ENCODE data around the gene UBE2E3.

UBE2E3 gene

DNA sequence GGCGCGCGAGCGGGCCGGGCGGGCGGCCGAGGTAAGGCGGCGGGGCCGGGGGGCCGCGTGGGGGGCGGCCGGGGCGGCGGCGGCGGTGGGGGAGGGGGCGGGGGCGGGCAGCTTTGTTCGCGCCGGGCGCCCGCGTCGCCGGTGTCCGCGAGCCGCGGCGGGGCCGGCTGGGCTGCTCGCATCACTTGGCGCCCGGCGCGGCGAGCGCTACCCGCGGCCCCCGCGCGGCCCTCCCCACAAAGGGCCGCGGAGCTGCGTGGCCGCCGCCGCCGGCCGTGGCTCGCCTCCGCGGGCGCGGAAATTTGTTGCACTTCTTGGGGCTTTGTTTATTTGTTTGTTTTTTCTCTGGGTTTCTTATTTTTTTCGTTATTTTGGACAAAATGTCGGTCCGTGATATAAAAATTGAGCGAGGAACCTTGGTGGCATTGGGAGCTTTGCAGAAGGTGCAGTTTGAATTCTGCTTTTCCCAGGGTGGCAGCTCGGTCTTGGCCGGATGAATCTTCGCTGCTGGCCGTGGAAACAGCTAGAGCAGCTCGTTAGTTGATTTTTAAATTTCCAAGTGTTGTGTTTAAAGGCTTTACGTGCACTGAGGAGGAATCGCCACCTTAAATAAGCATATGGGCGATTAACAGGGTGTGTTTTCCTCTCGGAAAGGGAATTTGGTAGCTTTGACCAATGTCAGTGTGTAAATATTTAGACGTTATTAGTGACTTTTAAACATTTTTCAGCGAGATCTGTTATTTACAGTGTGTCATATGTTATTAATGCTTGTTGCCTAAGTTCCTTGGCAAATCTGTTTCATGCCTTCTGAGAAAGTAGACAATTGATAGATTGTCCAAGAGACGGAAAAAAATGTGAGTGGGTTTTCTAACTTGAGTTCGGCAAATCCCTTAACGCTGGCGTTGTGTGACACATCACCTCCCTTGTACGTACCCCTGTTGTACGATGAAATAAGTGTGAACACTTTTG is 822 bp downstream of the UBE2E3 start:
- no peaks in the 10 kb centered on the region for H3K79me1 ChIP-seq (replicated peaks; ENCODE audit: low read length, poor library complexity, severe bottlenecking)
- peak overlapping the region; percentile 64 to 85 for H3K18ac ChIP-seq (ENCODE audit: low read depth in 1 of 2, low read length in 2 of 2)
- under 1% methylated on average over 43 of the region's 81 CpGs for WGBS
- H2BK120ac ChIP-seq (ENCODE audit: low read depth, low read length): peak overlapping the region; percentile 99
- no peaks in the 10 kb centered on the region for H3K27me3 ChIP-seq (ENCODE audit: control insufficient read depth in 1 of 2, insufficient read depth in 1 of 2, low read length in 2 of 2)
- peak overlapping the region in 1 of 2 experiments; percentile 86 for H3K14ac ChIP-seq (ENCODE audit: low read length in 2 of 2)
- H2BK12ac ChIP-seq (ENCODE audit: low read length in 2 of 2): peak overlapping the region in 1 of 2 experiments; percentile 63
- peak overlapping the region; percentile 46 to 75 for H3K4ac ChIP-seq (ENCODE audit: low read depth in 1 of 2, low read length in 2 of 2)
- no peak overlapping the region for H4K91ac ChIP-seq (ENCODE audit: low read length)
- peaks cover 3% of the 10 kb centered on the region for H3K4me1 ChIP-seq (ENCODE audit: control insufficient read depth, insufficient read depth, low read depth, low read length)
- H2AFZ ChIP-seq (ENCODE audit: low read depth, low read length): no peak overlapping the region
- peak overlapping the region; percentile 66 for H2BK5ac ChIP-seq (ENCODE audit: low read depth, low read length, poor library complexity, severe bottlenecking)
- H3K4me3 ChIP-seq (ENCODE audit: insufficient read depth in 1 of 2, low read depth in 1 of 2, low read length in 2 of 2): peak overlapping the region; percentile 74 to 99
- H3K23ac ChIP-seq (ENCODE audit: low read length in 2 of 2): no peak overlapping the region
- peak overlapping the region; percentile 85 for H3K27ac ChIP-seq (ENCODE audit: low read length, poor library complexity, severe bottlenecking)
- peak overlapping the region; percentile 19 for H2AK5ac ChIP-seq (ENCODE audit: low read length, severe bottlenecking)
- DNase-seq: peak; percentile 61
- no peaks in the 10 kb centered on the region for H3K9me3 ChIP-seq (ENCODE audit: control insufficient read depth, low read length)
- peak overlapping the region; percentile 98 for H2BK15ac ChIP-seq (ENCODE audit: low read depth, poor library complexity, severe bottlenecking)
- peak overlapping the region; percentile 68 for H3K4me2 ChIP-seq (ENCODE audit: low read length, poor library complexity, severe bottlenecking)
- no peak overlapping the region for H4K8ac ChIP-seq (ENCODE audit: low read length)
- peak overlapping the region; percentile 99 for H3K9ac ChIP-seq (ENCODE audit: low read length)
- H3K36me3 ChIP-seq (ENCODE audit: control insufficient read depth in 1 of 2, insufficient read depth in 2 of 2, low read depth in 1 of 2, low read length in 2 of 2): peaks cover 0 to 33% of the 10 kb centered on the region in 2 experiments

DNA sequence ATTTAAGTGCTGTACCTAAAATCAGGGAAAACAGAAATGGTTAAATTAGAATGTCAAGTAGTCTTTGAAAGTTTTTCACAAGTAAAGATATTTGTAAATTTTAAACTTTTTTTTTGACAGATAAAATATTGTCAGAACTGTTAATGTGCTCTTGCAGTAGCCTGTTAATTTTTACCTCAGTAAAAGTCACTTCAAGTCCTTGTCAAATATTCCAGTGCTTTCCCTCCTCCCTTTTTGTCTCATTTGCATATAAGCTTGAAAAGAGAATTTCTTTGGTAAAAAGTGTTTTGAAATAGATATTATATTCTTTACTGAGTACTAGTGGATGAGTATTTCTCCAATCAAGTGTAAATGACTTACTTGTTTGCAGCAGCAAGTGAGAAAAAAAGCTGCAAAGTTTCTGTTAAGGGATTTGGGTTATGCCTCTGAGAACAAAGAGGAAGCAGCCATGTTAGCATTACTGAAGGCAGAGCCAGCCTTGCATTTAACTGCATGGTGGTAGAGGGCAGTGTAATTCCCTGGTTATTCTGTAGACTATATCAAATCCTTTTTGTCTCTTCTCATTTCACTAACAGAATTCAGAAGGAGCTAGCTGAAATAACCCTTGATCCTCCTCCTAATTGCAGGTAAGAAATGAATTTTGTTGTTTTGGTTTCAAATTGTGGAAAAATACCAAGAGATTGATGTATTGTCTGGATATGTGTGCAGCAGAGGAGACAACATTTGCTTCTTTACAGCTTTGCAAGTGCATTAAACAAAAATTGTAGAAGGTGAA is 3.2 kb downstream of the UBE2E3 start:
- peak; percentile 76 for DNase-seq
- no peak overlapping the region for H2BK120ac ChIP-seq (ENCODE audit: low read depth, low read length)
- no peaks in the 10 kb centered on the region for H3K27me3 ChIP-seq (ENCODE audit: control insufficient read depth in 1 of 2, insufficient read depth in 1 of 2, low read length in 2 of 2)
- H3K4me3 ChIP-seq (ENCODE audit: insufficient read depth in 1 of 2, low read depth in 1 of 2, low read length in 2 of 2): peak overlapping the region in 1 of 2 experiments; percentile 99
- H3K9me3 ChIP-seq (ENCODE audit: control insufficient read depth, low read length): no peaks in the 10 kb centered on the region
- H3K4me2 ChIP-seq (ENCODE audit: low read length, poor library complexity, severe bottlenecking): no peak overlapping the region
- no peak overlapping the region for H3K4ac ChIP-seq (ENCODE audit: low read depth in 1 of 2, low read length in 2 of 2)
- H3K9ac ChIP-seq (ENCODE audit: low read length): peak overlapping the region; percentile 99
- H4K8ac ChIP-seq (ENCODE audit: low read length): no peak overlapping the region
- peaks cover 3% of the 10 kb centered on the region for H3K4me1 ChIP-seq (ENCODE audit: control insufficient read depth, insufficient read depth, low read depth, low read length)
- no peak overlapping the region for H2BK15ac ChIP-seq (ENCODE audit: low read depth, poor library complexity, severe bottlenecking)
- H3K36me3 ChIP-seq (ENCODE audit: control insufficient read depth in 1 of 2, insufficient read depth in 2 of 2, low read depth in 1 of 2, low read length in 2 of 2): peaks cover 0 to 50% of the 10 kb centered on the region in 2 experiments
- no peak overlapping the region for H2AFZ ChIP-seq (ENCODE audit: low read depth, low read length)
- H3K23ac ChIP-seq (ENCODE audit: low read length in 2 of 2): no peak overlapping the region
- H3K14ac ChIP-seq (ENCODE audit: low read length in 2 of 2): no peak overlapping the region
- H4K91ac ChIP-seq (ENCODE audit: low read length): no peak overlapping the region
- no peak overlapping the region for H2BK5ac ChIP-seq (ENCODE audit: low read depth, low read length, poor library complexity, severe bottlenecking)
- H3K79me1 ChIP-seq (replicated peaks; ENCODE audit: low read length, poor library complexity, severe bottlenecking): no peaks in the 10 kb centered on the region
- H3K27ac ChIP-seq (ENCODE audit: low read length, poor library complexity, severe bottlenecking): peak overlapping the region; percentile 77
- no peak overlapping the region for H2AK5ac ChIP-seq (ENCODE audit: low read length, severe bottlenecking)
- H2BK12ac ChIP-seq (ENCODE audit: low read length in 2 of 2): no peak overlapping the region
- no peak overlapping the region for H3K18ac ChIP-seq (ENCODE audit: low read depth in 1 of 2, low read length in 2 of 2)

DNA sequence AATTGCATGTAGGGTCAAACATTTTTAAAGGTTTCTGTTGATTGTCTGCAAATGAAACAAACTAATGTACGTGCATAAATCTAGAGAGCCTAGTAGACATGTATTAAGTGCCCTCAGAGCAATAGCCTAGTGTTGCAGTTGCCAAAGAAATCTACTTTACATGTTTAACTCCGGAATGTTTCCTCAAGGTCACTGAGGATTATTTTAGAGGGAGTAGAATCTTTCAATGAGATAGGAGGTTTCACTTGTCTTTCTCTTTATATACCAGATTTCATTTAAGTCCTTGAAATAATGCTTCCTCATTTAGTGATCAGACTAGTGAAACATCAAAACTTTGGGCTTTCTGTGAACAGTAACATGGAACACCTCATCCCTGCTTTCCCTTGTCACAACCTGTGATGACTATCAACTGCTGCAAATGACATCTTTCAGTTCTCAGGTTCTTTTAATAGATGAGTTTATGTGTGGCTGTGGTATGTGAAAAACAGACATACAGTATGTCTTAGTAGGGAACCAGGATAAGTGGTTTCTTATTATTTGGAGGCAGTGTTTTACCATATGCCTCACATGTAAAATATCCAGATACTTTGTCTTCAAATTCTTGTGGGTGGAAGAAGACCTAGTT is 5.5 kb downstream of the UBE2E3 start:
- Histone ChIP-seq H4K91ac (ENCODE audit: low read length) (no peak overlapping the region), H2BK120ac (ENCODE audit: low read depth, low read length) (no peak overlapping the region), H3K23ac (ENCODE audit: low read length in 2 of 2) (no peak overlapping the region), H3K9me3 (ENCODE audit: control insufficient read depth, low read length) (no peaks in the 10 kb centered on the region), H3K4me1 (ENCODE audit: control insufficient read depth, insufficient read depth, low read depth, low read length) (no peaks in the 10 kb centered on the region), H3K36me3 (ENCODE audit: control insufficient read depth in 1 of 2, insufficient read depth in 2 of 2, low read depth in 1 of 2, low read length in 2 of 2) (peaks cover 0 to 64% of the 10 kb centered on the region in 2 experiments), H2AK5ac (ENCODE audit: low read length, severe bottlenecking) (no peak overlapping the region), H3K27me3 (ENCODE audit: control insufficient read depth in 1 of 2, insufficient read depth in 1 of 2, low read length in 2 of 2) (no peaks in the 10 kb centered on the region), H3K14ac (ENCODE audit: low read length in 2 of 2) (no peak overlapping the region), H2BK5ac (ENCODE audit: low read depth, low read length, poor library complexity, severe bottlenecking) (no peak overlapping the region), H2BK15ac (ENCODE audit: low read depth, poor library complexity, severe bottlenecking) (no peak overlapping the region), H3K4me3 (ENCODE audit: insufficient read depth in 1 of 2, low read depth in 1 of 2, low read length in 2 of 2) (peak overlapping the region in 1 of 2 experiments; percentile 17), H3K18ac (ENCODE audit: low read depth in 1 of 2, low read length in 2 of 2) (no peak overlapping the region), H2BK12ac (ENCODE audit: low read length in 2 of 2) (no peak overlapping the region), H2AFZ (ENCODE audit: low read depth, low read length) (no peak overlapping the region), H3K4ac (ENCODE audit: low read depth in 1 of 2, low read length in 2 of 2) (no peak overlapping the region), H3K79me1 (replicated peaks; ENCODE audit: low read length, poor library complexity, severe bottlenecking) (no peaks in the 10 kb centered on the region), H3K4me2 (ENCODE audit: low read length, poor library complexity, severe bottlenecking) (no peak overlapping the region), H3K9ac (ENCODE audit: low read length) (peak overlapping the region; percentile 6), H4K8ac (ENCODE audit: low read length) (no peak overlapping the region), H3K27ac (ENCODE audit: low read length, poor library complexity, severe bottlenecking) (no peak overlapping the region)
- WGBS: 93% methylated on average over 1 of the region's 2 CpGs
- DNase-seq: no peak

Data from mesenchymal stem cell (in vitro differentiated cells and primary cell).